HepG2 (cell line): ENCODE data around the gene GNL2. TPM values are rescaled to one million over a fixed set of nuclear protein-coding genes. Genes with fewer than 3 reads are reported as not detected.

ENCODE experiments used
- ATAC-seq: fragments of 200-7000 bp; cut with Tn5 transposase; 3 replicates; pipeline ENCODE4 v1.9.1; 2020; ENCODE audit warnings: mild to moderate bottlenecking, moderate library complexity
- BruUV-seq: library from RNA; stranded (reverse); fragments of 400-500 nt; replicated peaks from 2 replicates; lab custom pipeline; 2021; lab: Mats Ljungman, UMichigan
- CTCF ChIA-PET: fragments of 300-600 bp; formaldehyde crosslinking; extraction: SDS; loops from one replicate; lab custom pipeline; 2021; ENCODE audit warnings: low total read pairs, inconsistent platforms, low intra/inter-chr PET ratio; lab: Yijun Ruan, JAX
- POLR2A ChIA-PET: fragments of 350-600 bp; sonication (Branson Sonifier 250); formaldehyde crosslinking; loops from one replicate; lab custom pipeline; 2020; ENCODE audit warnings: antibody characterized with exemption, inconsistent platforms; lab: Yijun Ruan, JAX
- DNase-seq: peaks from one replicate; pipeline ENCODE4 v3.0.0-alpha.2; 2015; ENCODE audit warnings: low spot score
- FAIRE-seq: peaks from 3 replicates; lab custom pipeline; 2011; peaks lifted over from hg19 to GRCh38; lab: Jason Lieb, UNC
- H2AFZ ChIP-seq: one replicate; pipeline ENCODE4 v1.6.1; 2011; ENCODE audit warnings: low read length, inconsistent platforms
- H3K27ac ChIP-seq: fragments of 300-600 bp; 3 replicates; pipeline ENCODE4 v1.8.0; 2011; ENCODE audit warnings: mixed run types, mild to moderate bottlenecking, mixed read lengths, low read length, inconsistent platforms; ENCODE audit not compliant: insufficient read depth; ENCODE audit errors: extremely low read length
- H3K27me3 ChIP-seq, 2 experiments: fragments of 200-600 bp in 1 of 2; 2 replicates in 1 of 2; 3 replicates in 1 of 2; pipeline versions ENCODE4 v1.6.0 to v1.8.0; 2011; ENCODE audit warnings: low read length in 2 of 2, mild to moderate bottlenecking in 2 of 2, moderate library complexity in 2 of 2, inconsistent platforms in 1 of 2; ENCODE audit not compliant: insufficient read depth in 2 of 2, control insufficient read depth in 1 of 2
- H3K36me3 ChIP-seq, 2 experiments: fragments of 200-600 bp in 1 of 2; replicated peaks in 1 of 2; 2 replicates in 1 of 2; 3 replicates in 1 of 2; pipeline versions ENCODE4 v1.5.1 to v1.8.0; 2011; ENCODE audit warnings: low read length in 2 of 2, inconsistent platforms in 1 of 2; ENCODE audit not compliant: insufficient read depth in 2 of 2, control insufficient read depth in 1 of 2
- H3K4me1 ChIP-seq: 2 replicates; pipeline ENCODE4 v1.5.1; 2012; ENCODE audit warnings: low read length, inconsistent platforms; ENCODE audit not compliant: insufficient read depth
- H3K4me2 ChIP-seq: 2 replicates; pipeline ENCODE4 v1.6.0; 2011; ENCODE audit warnings: low read depth, low read length, inconsistent platforms
- H3K4me3 ChIP-seq, 3 experiments: fragments of 200-600 bp in 1 of 3; sonication (generic), shearing (Covaris generic) in 1 of 3; replicated peaks in 1 of 3; 2 replicates each; pipeline ENCODE4 v1.5.1; 2011 to 2016; ENCODE audit warnings: low read length in 3 of 3, inconsistent platforms in 2 of 3, low read depth in 2 of 3, mild to moderate bottlenecking in 2 of 3, control low read depth in 1 of 3, mixed read lengths in 1 of 3; ENCODE audit not compliant: insufficient read depth in 1 of 3
- H3K79me2 ChIP-seq: one replicate; pipeline ENCODE4 v1.6.1; 2011; ENCODE audit warnings: low read length, inconsistent platforms; ENCODE audit not compliant: insufficient read depth
- H3K9ac ChIP-seq: 2 replicates; pipeline ENCODE4 v1.6.0; 2011; ENCODE audit warnings: mild to moderate bottlenecking, low read depth, low read length, inconsistent platforms; ENCODE audit not compliant: insufficient read depth
- H3K9me3 ChIP-seq: 2 replicates; pipeline ENCODE4 v1.5.1; 2012; ENCODE audit warnings: mild to moderate bottlenecking, low read length
- H4K20me1 ChIP-seq: 2 replicates; pipeline ENCODE4 v1.6.0; 2011; ENCODE audit warnings: inconsistent platforms, mild to moderate bottlenecking, low read length, moderate library complexity; ENCODE audit not compliant: insufficient read depth
- EZH2 ChIP-seq: conservative IDR thresholded peaks from 2 replicates; pipeline ENCODE4 v1.6.1; 2012; ENCODE audit warnings: mild to moderate bottlenecking, low read depth, low read length, moderate library complexity
- HDAC2 ChIP-seq: sonication (generic); formaldehyde crosslinking; IDR thresholded peaks from 2 replicates; pipeline ENCODE4 v1.4.0; 2020; ENCODE audit warnings: missing genetic modification reagents
- ZBTB21 ChIP-seq: sonication (generic); formaldehyde crosslinking; IDR thresholded peaks from 2 replicates; pipeline ENCODE4 v1.4.0; 2020; ENCODE audit warnings: missing genetic modification reagents
- ZBTB26 ChIP-seq: IDR thresholded peaks from 2 replicates; pipeline ENCODE4 v1.6.1; 2016; ENCODE audit warnings: missing compliant biosample characterization, missing genetic modification reagents, borderline replicate concordance
- ZBTB37 ChIP-seq: sonication (generic); formaldehyde crosslinking; IDR thresholded peaks from 2 replicates; pipeline ENCODE4 v1.4.0; 2020; ENCODE audit warnings: mild to moderate bottlenecking, missing genetic modification reagents
- ZNF12 ChIP-seq: sonication (generic); formaldehyde crosslinking; IDR thresholded peaks from 2 replicates; pipeline ENCODE4 v1.5.0; 2020; ENCODE audit warnings: missing genetic modification reagents
- ZNF503 ChIP-seq: sonication (generic); formaldehyde crosslinking; IDR thresholded peaks from 2 replicates; pipeline ENCODE4 v1.4.0; 2020; ENCODE audit warnings: missing genetic modification reagents
- ZNF598 ChIP-seq: sonication (generic); formaldehyde crosslinking; IDR thresholded peaks from 2 replicates; pipeline ENCODE4 v1.5.1; 2020; ENCODE audit warnings: mild to moderate bottlenecking, missing genetic modification reagents, borderline replicate concordance
- WGBS: methylation state at CpG from one replicate; pipeline ENCODE4 v1.1.6; 2017; ENCODE audit warnings: low lambda C conversion rate; 5-methylcytosine and 5-hydroxymethylcytosine counted together
- in situ Hi-C: cut with HindIII; loops from 2 replicates; pipeline ENCODE4 v1.10.0; 2017; ENCODE audit warnings: low pct_unique_long_range_greater_than_20kb; ENCODE audit not compliant: extremely low pct_ligation_motif_present
- intact Hi-C: fragments of 100-400 bp; cut with micrococcal nuclease; formaldehyde crosslinking; loops from one replicate; pipeline ENCODE4 v1.10.0; 2022; ENCODE audit not compliant: unreplicated experiment
- polyA plus RNA-seq, 8 experiments: library from polyadenylated mRNA; depleted of rRNA in 3 of 8; stranded (reverse) in 7 of 8; unstranded in 1 of 8; fragments of >200 nt; fragmentation: Illumina TruSeq in 4 of 8; extraction: Trizol in 4 of 8; gene quantifications; 2 replicates each; pipeline versions ENCODE4 v1.2.1 to v1.2.3, GENCODE V29; 2011 to 2016; ENCODE audit warnings: low read depth in 4 of 8, missing spikeins in 1 of 8, mixed read lengths in 1 of 8; ENCODE audit not compliant: insufficient read depth in 1 of 8
- total RNA-seq, 5 experiments: library from RNA; depleted of rRNA; stranded (reverse); fragments of >200 nt; fragmentation: Illumina TruSeq; extraction: Trizol; gene quantifications; 2 replicates each; pipeline ENCODE4 v1.2.3, GENCODE V29; 2016; ENCODE audit warnings: low read depth in 1 of 5
- TF ChIP-seq, protein P1 (sequence below): sonication (generic); formaldehyde crosslinking; IDR thresholded peaks from 2 replicates; pipeline ENCODE4 v1.5.0; 2020; ENCODE audit warnings: missing genetic modification reagents

GNL2 gene
- total and polyA plus RNA-seq, 2 of the 13 experiments (the other 11 are each of a cell fraction or from before 2014, with no cell fraction given), result 32.1 to 72.1 TPM

DNA sequence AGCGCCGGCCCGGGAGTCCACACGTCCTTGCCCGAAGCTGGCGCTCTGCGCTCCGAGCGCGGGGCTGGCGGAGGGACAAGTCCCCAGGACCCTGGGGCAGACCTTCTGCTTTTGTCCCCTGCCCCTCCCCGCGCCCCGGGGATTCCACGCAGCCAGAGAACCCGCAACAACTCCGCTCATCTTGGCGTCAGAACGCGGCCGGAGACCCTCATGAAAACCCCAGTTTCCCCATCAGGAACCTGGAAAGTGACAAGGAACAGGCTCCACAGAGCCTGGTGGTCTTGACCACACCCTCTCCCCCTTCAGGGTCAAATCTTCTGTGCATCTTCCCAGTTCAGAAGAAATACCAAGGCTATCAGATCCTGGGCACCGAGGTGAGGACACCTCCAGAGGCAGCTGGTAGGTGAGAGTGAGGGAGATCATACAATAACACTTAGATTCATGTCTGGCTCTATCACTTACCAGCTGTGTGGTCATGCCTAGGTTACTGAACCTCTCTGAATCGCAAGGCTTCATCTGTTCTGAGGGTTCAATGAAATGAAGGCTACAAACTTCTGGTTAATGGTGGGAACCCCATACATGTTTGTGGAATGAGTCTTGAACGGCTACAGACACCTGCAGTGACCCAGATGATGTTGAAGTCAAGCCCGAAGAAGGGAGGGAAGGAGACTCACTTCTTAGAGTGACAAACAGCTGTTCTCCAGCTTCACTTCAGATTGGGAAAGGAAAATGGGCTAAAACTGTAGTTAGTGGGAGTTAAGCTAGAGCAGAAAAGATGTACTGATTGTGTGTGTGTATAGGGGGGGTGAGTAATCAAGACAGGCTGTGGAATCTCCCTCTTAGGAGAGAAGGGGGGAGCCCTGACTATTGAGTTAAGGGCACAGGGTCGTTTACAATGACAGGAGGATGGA is 39.5 kb upstream of the GNL2 start:
- DNase-seq (no peak), ATAC-seq (no peak; the same call in 2 of the 3 replicates)
- no peaks in the 10 kb centered on the region for H4K20me1 ChIP-seq
- BruUV-seq, result no TSS peak
- no peaks in the 10 kb centered on the region for H3K36me3 ChIP-seq
- peak overlapping the region in 1 of 3 experiments; percentile 38; a peak in 1 of 6 replicates for H3K4me3 ChIP-seq
- no peaks in the 10 kb centered on the region for H3K9me3 ChIP-seq
- no peaks in the 10 kb centered on the region for H3K4me1 ChIP-seq
- H3K27ac ChIP-seq, result no peak overlapping the region
- in situ Hi-C loops, result no loop called here
- TF ChIP-seq ZBTB21 (CRISPR knock-in tag) (no peak), ZBTB26 (CRISPR knock-in tag) (no peak), ZNF503 (no peak), EZH2 (peak; percentile 73; the same call in 1 of the 2 replicates), ZNF12 (CRISPR knock-in tag) (no peak), HDAC2 (no peak), ZNF598 (CRISPR knock-in tag) (no peak), ZBTB37 (no peak)
- TF ChIP-seq, protein P1, sequence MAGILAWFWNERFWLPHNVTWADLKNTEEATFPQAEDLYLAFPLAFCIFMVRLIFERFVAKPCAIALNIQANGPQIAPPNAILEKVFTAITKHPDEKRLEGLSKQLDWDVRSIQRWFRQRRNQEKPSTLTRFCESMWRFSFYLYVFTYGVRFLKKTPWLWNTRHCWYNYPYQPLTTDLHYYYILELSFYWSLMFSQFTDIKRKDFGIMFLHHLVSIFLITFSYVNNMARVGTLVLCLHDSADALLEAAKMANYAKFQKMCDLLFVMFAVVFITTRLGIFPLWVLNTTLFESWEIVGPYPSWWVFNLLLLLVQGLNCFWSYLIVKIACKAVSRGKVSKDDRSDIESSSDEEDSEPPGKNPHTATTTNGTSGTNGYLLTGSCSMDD (CRISPR knock-in tag), result no peak
- TF ChIP-seq, all 625 proteins: peak for 1
- no peak overlapping the region for H3K9ac ChIP-seq
- no peak overlapping the region; the same call in 1 of the 2 replicates for H3K4me2 ChIP-seq
- no peak overlapping the region for H2AFZ ChIP-seq
- intact Hi-C loops, result no loop called here
- H3K79me2 ChIP-seq, result no peaks in the 10 kb centered on the region
- POLR2A ChIA-PET, result no interaction called here
- FAIRE-seq, result no peak
- peaks cover 24 to 90% of the 10 kb centered on the region in 2 experiments for H3K27me3 ChIP-seq
- 19% methylated on average over 19 of the region's 26 CpGs for WGBS
- CTCF ChIA-PET, result no interaction called here
